Loucy (cell line): ENCODE results near the gene WDR33.
"Not testable (repeated sequence)": the region's sequence is repeated elsewhere in the genome, so short reads cannot be mapped to it uniquely, and the experiment has no call there.

Source experiments
- H2AFZ ChIP-seq: fragments of 200-600 bp; sonication (generic); 2 replicates; pipeline ENCODE4 v1.6.0; 2016; ENCODE audit warnings: antibody characterized with exemption, mild to moderate bottlenecking, low read length, moderate library complexity
- H3F3A ChIP-seq: fragments of 200-600 bp; 2 replicates; pipeline ENCODE4 v1.6.0; 2016; ENCODE audit warnings: antibody characterized with exemption, low read depth, mild to moderate bottlenecking
- H3K27me3 ChIP-seq: fragments of 200-600 bp; sonication (generic); 2 replicates; pipeline ENCODE4 v1.6.1; 2014; ENCODE audit warnings: low read length, mild to moderate bottlenecking; ENCODE audit not compliant: insufficient read depth, poor library complexity, severe bottlenecking
- H3K36me3 ChIP-seq: fragments of 200-600 bp; sonication (generic); 2 replicates; pipeline ENCODE4 v1.6.1; 2016; ENCODE audit warnings: low read length; ENCODE audit not compliant: insufficient read depth
- H3K4me1 ChIP-seq: fragments of 200-600 bp; sonication (generic); 2 replicates; pipeline ENCODE4 v1.5.1; 2014; ENCODE audit warnings: low read length, mild to moderate bottlenecking; ENCODE audit not compliant: insufficient read depth, poor library complexity, severe bottlenecking
- H3K4me2 ChIP-seq: fragments of 200-600 bp; sonication (generic); 2 replicates; pipeline ENCODE4 v1.6.0; 2014; ENCODE audit warnings: antibody characterized with exemption, low read length, low read depth, mild to moderate bottlenecking; ENCODE audit not compliant: poor library complexity, severe bottlenecking
- H3K4me3 ChIP-seq: fragments of 200-600 bp; sonication (generic); 2 replicates; pipeline ENCODE4 v1.5.1; 2014; ENCODE audit warnings: low read length, mild to moderate bottlenecking, mixed read lengths; ENCODE audit not compliant: poor library complexity, severe bottlenecking
- H3K79me2 ChIP-seq: fragments of 200-600 bp; sonication (generic); 2 replicates; pipeline ENCODE4 v1.6.1; 2014; ENCODE audit warnings: low read length; ENCODE audit not compliant: insufficient read depth
- H3K9ac ChIP-seq: fragments of 200-600 bp; sonication (generic); 2 replicates; pipeline ENCODE4 v1.6.0; 2014; ENCODE audit warnings: mild to moderate bottlenecking, low read depth, low read length, moderate library complexity; ENCODE audit not compliant: poor library complexity, severe bottlenecking
- H3K9me2 ChIP-seq: fragments of 200-600 bp; sonication (generic); replicated peaks from 2 replicates; pipeline ENCODE4 v1.6.1; 2016; ENCODE audit warnings: low read depth, low read length, mixed read lengths
- H3K9me3 ChIP-seq: fragments of 200-600 bp; sonication (generic); 2 replicates; pipeline ENCODE4 v1.6.1; 2014; ENCODE audit warnings: mild to moderate bottlenecking, antibody characterized with exemption, low read length, low read depth; ENCODE audit not compliant: insufficient read depth
- H4K20me1 ChIP-seq: fragments of 200-600 bp; sonication (generic); 2 replicates; pipeline ENCODE4 v1.6.0; 2014; ENCODE audit warnings: antibody characterized with exemption, low read length, mild to moderate bottlenecking; ENCODE audit not compliant: insufficient read depth, poor library complexity, severe bottlenecking
- EZH2phosphoT487 ChIP-seq: fragments of 200-600 bp; IDR thresholded peaks from 2 replicates; pipeline ENCODE4 v1.6.1; 2018; ENCODE audit warnings: antibody characterized with exemption, mild to moderate bottlenecking, moderate library complexity, borderline replicate concordance
- TF ChIP-seq, protein P1 (sequence below): fragments of 200-600 bp; sonication (generic); conservative IDR thresholded peaks from 2 replicates; pipeline ENCODE4 v1.5.1; 2014; ENCODE audit warnings: mild to moderate bottlenecking, antibody characterized with exemption, low read length

Gene WDR33

GRCh38 chr2:127811397-127812321, 688 bp upstream of the WDR33 start:
- H3K27me3 ChIP-seq = peaks cover 4% of the 10 kb centered on the region
- H3K9me2 ChIP-seq = no peaks in the 10 kb centered on the region
- no peaks in the 10 kb centered on the region for H3K9me3 ChIP-seq
- peaks cover 38% of the 10 kb centered on the region for H4K20me1 ChIP-seq
- H3K4me2 ChIP-seq = peak overlapping the region; percentile 85
- H2AFZ ChIP-seq = peak overlapping the region; percentile 98
- no peaks in the 10 kb centered on the region for H3K36me3 ChIP-seq
- peak overlapping the region; percentile 93 for H3K9ac ChIP-seq
- H3K4me3 ChIP-seq = peak overlapping the region; percentile 100
- peaks cover 26% of the 10 kb centered on the region for H3K4me1 ChIP-seq
- no peaks in the 10 kb centered on the region for H3F3A ChIP-seq
- H3K79me2 ChIP-seq = peaks cover 43% of the 10 kb centered on the region
- TF ChIP-seq, protein P1, sequence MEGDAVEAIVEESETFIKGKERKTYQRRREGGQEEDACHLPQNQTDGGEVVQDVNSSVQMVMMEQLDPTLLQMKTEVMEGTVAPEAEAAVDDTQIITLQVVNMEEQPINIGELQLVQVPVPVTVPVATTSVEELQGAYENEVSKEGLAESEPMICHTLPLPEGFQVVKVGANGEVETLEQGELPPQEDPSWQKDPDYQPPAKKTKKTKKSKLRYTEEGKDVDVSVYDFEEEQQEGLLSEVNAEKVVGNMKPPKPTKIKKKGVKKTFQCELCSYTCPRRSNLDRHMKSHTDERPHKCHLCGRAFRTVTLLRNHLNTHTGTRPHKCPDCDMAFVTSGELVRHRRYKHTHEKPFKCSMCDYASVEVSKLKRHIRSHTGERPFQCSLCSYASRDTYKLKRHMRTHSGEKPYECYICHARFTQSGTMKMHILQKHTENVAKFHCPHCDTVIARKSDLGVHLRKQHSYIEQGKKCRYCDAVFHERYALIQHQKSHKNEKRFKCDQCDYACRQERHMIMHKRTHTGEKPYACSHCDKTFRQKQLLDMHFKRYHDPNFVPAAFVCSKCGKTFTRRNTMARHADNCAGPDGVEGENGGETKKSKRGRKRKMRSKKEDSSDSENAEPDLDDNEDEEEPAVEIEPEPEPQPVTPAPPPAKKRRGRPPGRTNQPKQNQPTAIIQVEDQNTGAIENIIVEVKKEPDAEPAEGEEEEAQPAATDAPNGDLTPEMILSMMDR = no peak
- no peak for TF ChIP-seq EZH2phosphoT487

- Histone ChIP-seq H3K36me3 (no peaks in the 10 kb centered on the region), H3K4me2 (peak overlapping the region; percentile 85), H3K4me3 (peak overlapping the region; percentile 100), H3K9me3 (no peaks in the 10 kb centered on the region), H3F3A (no peaks in the 10 kb centered on the region), H3K9me2 (no peaks in the 10 kb centered on the region), H4K20me1 (peaks cover 50% of the 10 kb centered on the region), H3K4me1 (peaks cover 37% of the 10 kb centered on the region), H3K27me3 (peaks cover 4% of the 10 kb centered on the region), H2AFZ (peak overlapping the region; percentile 98), H3K79me2 (peaks cover 57% of the 10 kb centered on the region), H3K9ac (peak overlapping the region; percentile 93)
- TF ChIP-seq, protein P1 = no peak
- TF ChIP-seq EZH2phosphoT487 = no peak
These were observed 784 bp downstream of the WDR33 start for GRCh38 chr2:127810156-127810618.

DNA sequence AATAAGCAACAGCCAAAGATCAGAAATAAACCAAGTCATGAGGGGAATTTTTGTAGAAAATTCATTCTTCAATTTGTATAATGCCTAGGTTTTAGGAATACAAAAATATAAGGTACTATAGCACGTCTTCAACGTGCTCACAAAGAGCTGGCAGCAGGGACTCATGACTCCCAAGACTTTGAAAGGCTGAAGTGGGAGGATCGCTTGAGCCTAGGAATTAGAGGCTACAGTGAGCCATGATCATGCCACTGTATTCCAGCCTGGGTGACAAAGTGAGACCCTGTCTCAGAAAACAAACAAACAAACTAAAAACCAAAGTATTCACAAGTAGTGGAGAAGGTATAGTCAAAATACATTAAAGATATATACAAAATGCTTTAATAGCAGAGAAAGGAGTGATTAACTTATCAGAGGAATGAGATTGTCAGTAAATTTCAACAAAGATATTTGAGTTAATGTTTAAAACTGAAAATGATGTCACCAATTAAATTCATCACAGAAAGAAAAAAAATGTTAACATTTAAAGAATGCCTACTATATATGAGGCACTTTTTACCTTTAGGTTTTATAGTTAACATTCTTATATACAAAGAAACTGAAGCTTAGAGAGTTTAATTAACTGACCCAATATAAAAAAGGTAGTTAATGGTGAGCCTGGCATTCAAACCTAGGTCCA, 3.2 kb downstream of the WDR33 start:
- H3K4me2 ChIP-seq = peak overlapping the region; percentile 85
- peaks cover 44% of the 10 kb centered on the region for H3K4me1 ChIP-seq
- peak overlapping the region; percentile 59 for H3K9ac ChIP-seq
- no peaks in the 10 kb centered on the region for H3K9me3 ChIP-seq
- H3K79me2 ChIP-seq = peaks cover 81% of the 10 kb centered on the region
- no peak overlapping the region for H2AFZ ChIP-seq
- H4K20me1 ChIP-seq = peaks cover 72% of the 10 kb centered on the region
- H3K9me2 ChIP-seq = no peaks in the 10 kb centered on the region
- no peaks in the 10 kb centered on the region for H3K36me3 ChIP-seq
- peaks cover 4% of the 10 kb centered on the region for H3K27me3 ChIP-seq
- no peaks in the 10 kb centered on the region for H3F3A ChIP-seq
- H3K4me3 ChIP-seq = peak overlapping the region; percentile 68
- TF ChIP-seq, protein P1 = no peak
- TF ChIP-seq EZH2phosphoT487 = no peak

GRCh38 chr2:127806860-127807259, 4.1 kb downstream of the WDR33 start:
- not testable (repeated sequence) for H3K36me3 ChIP-seq, H3K27me3 ChIP-seq, H2AFZ ChIP-seq, H3K9me3 ChIP-seq, H3F3A ChIP-seq, H3K9me2 ChIP-seq
- peak overlapping the region; percentile 59 for H3K9ac ChIP-seq
- H3K79me2 ChIP-seq = peaks cover 91% of the 10 kb centered on the region
- peaks cover 82% of the 10 kb centered on the region for H4K20me1 ChIP-seq
- H3K4me2 ChIP-seq = peak overlapping the region; percentile 85
- peaks cover 45% of the 10 kb centered on the region for H3K4me1 ChIP-seq
- peak overlapping the region; percentile 68 for H3K4me3 ChIP-seq
